ENCODE measurements around the gene TBC1D9.

The TBC1D9 gene

GRCh38 chr4:140653718-140654494 is 102.3 kb downstream of the TBC1D9 start:
- H3K9me3 Mint-ChIP-seq, result no peaks in the 10 kb centered on the region
- H3K27ac Mint-ChIP-seq, result no peak overlapping the region
- no peaks in the 10 kb centered on the region for H3K4me1 Mint-ChIP-seq
- no peaks in the 10 kb centered on the region for H3K27me3 Mint-ChIP-seq
- H3K4me3 Mint-ChIP-seq, result no peak overlapping the region
- ATAC-seq (replicated peaks) (no peak), DNase-seq (no peak)
- peaks cover 34 to 50% of the 10 kb centered on the region in 2 donors for H3K36me3 Mint-ChIP-seq

DNA sequence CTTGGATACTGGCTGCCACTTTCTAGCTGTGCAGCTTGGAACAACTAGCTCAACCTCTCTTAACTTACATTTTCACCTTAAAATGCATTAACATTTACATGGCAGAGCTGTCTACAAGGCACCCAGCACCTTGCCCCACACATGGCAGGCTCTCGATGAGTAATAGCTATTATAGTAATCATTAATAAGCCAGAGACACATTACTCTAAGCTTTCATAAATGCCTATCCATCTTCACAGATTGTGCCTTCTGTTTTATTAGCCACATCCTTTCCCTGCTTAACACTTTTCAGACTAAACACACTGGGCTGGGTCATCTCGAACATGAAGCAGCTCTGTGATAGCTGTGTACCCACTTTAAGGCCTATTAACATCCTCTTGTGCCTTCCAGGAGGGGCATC is 103.6 kb downstream of the TBC1D9 start:
- Mint-ChIP-seq H3K9me3 (no peaks in the 10 kb centered on the region), H3K27me3 (no peaks in the 10 kb centered on the region), H3K4me1 (no peaks in the 10 kb centered on the region), H3K27ac (peak overlapping the region; percentile 21), H3K4me3 (no peak overlapping the region), H3K36me3 (peaks cover 34 to 57% of the 10 kb centered on the region in 2 donors)
- DNase-seq (no peak), ATAC-seq (replicated peaks) (no peak)

- Mint-ChIP-seq H3K9me3 (no peaks in the 10 kb centered on the region), H3K27me3 (no peaks in the 10 kb centered on the region), H3K4me1 (no peaks in the 10 kb centered on the region), H3K36me3 (peaks cover 38 to 51% of the 10 kb centered on the region in 2 donors), H3K4me3 (no peak overlapping the region), H3K27ac (no peak overlapping the region)
- DNase-seq, result no peak
- ATAC-seq (replicated peaks), result no peak
These were observed 107.4 kb downstream of the TBC1D9 start for GRCh38 chr4:140648716-140649308.

DNA sequence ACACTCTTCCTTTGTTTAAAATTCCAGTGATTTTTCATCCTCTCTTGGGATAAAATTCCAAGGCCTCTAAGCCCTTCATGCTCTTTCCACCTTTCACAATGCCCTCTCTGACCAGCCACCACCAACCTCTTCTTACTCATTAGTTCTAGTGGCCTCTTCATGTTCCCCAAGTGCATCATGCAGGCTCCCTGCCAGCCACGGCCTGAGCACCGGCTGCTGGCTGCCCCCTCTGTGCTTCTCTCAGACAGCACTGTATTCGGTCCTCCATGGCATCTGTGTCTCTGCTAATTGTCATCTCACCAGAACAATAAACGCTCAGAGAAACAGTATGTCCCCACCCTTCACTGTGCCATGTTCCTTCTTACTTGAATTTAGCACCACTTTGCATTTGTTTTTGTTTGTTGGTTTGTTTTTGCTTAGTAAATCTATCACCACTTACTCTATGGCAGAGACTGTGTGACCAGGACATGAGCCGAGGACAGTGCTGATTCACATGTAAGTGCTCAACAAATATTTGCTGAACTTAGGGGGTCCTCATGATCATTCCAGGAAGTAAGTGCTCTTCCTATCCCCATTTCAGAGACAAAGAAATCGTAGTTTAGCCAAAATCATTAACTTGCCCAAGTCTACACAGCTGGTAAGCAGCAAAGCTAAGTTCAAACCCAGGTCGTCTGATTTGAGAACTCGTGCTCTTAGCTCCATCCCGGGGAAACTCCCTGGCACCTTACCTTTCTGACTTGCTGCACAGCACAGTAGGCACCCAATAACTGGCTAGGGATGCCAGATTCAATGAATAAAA is 110.4 kb downstream of the TBC1D9 start:
- Mint-ChIP-seq H3K36me3 (peaks cover 27 to 47% of the 10 kb centered on the region in 2 donors), H3K9me3 (no peaks in the 10 kb centered on the region), H3K4me1 (peaks cover 0 to 2% of the 10 kb centered on the region in 2 donors), H3K4me3 (no peak overlapping the region), H3K27ac (no peak overlapping the region), H3K27me3 (no peaks in the 10 kb centered on the region)
- no peak for ATAC-seq (replicated peaks)
- no peak for DNase-seq

- DNase-seq, result no peak
- Mint-ChIP-seq H3K36me3 (peaks cover 27 to 47% of the 10 kb centered on the region in 2 donors), H3K27me3 (no peaks in the 10 kb centered on the region), H3K4me1 (peaks cover 0 to 2% of the 10 kb centered on the region in 2 donors), H3K9me3 (no peaks in the 10 kb centered on the region), H3K4me3 (no peak overlapping the region), H3K27ac (no peak overlapping the region)
- ATAC-seq (replicated peaks), result no peak
These were observed 111.0 kb downstream of the TBC1D9 start for GRCh38 chr4:140645196-140645595.

- Mint-ChIP-seq H3K9me3 (no peaks in the 10 kb centered on the region), H3K27me3 (no peaks in the 10 kb centered on the region), H3K36me3 (peaks cover 29 to 47% of the 10 kb centered on the region in 2 donors), H3K4me1 (peaks cover 0 to 2% of the 10 kb centered on the region in 2 donors), H3K27ac (no peak overlapping the region), H3K4me3 (no peak overlapping the region)
- no peak for ATAC-seq (replicated peaks)
- DNase-seq, result no peak
These were observed 111.6 kb downstream of the TBC1D9 start for GRCh38 chr4:140644470-140645185.

DNA sequence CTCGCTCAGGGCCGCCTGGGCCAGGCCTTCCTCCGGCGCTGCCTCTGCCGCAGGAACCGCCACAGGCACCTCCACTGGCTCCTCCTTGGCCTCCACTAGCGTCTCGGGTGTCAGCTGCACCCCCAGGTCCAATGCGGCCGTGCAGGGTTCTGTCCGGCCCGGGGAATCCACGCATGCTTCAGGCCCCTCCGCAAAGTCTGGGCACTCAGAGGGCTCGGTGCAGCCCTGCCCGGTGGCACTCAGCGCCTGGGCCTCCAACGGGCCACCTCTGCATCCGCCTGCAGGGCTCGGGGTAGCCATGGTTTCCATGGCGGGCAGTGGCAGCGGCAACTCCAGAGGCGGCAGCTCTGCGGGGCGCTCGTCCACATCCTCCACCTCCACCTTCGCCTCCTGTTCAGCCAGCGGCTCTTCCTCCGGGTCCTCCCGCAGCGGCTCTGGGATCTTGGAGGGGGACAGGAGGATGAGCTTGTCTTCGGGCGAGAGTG is 112.6 kb downstream of the TBC1D9 start:
- no peak overlapping the region for H3K4me3 Mint-ChIP-seq
- H3K27me3 Mint-ChIP-seq, result no peaks in the 10 kb centered on the region
- no peak for ATAC-seq (replicated peaks)
- DNase-seq, result no peak
- H3K9me3 Mint-ChIP-seq, result no peaks in the 10 kb centered on the region
- no peak overlapping the region for H3K27ac Mint-ChIP-seq
- H3K36me3 Mint-ChIP-seq, result peaks cover 23 to 43% of the 10 kb centered on the region in 2 donors
- H3K4me1 Mint-ChIP-seq, result peaks cover 0 to 2% of the 10 kb centered on the region in 2 donors

DNA sequence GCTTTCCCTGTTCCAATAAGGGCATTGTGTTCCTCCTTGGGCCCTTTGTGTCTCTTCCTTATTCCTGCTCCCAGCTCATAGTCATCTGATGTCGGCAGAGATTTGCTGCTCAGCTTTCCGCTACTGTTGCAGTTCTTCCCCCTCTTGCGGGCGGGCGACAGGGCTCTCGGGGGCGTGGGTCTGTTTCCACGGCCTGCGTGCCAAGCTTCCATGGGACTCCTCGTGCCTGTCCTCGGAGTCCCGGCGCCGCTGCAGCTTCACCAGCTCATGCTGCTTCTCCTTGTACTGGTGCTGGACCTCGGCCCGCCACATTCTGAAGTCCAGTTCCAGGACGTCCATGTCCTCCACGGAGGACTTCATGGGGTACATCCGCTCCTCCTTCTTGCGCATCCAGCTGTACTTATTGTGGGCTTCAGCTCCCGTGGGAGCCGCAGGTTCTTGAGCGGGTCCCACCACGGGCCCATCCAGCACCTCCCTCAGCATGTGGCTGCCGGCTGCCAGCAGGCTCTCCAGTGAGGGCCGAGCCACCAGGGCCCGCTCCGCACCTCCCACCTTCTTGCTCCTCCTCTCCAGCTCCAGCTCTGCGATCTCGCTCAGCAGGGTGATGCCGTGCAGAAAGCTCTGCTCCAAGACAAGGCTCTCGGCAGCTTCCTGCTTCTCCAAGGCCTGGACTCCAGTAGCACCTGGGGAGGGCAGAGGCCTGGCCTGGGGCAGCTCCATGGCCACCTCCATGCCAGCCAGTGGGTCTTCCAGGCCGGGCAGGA is 113.3 kb downstream of the TBC1D9 start:
- H3K4me3 Mint-ChIP-seq, result no peak overlapping the region
- peaks cover 0 to 2% of the 10 kb centered on the region in 2 donors for H3K4me1 Mint-ChIP-seq
- no peak overlapping the region for H3K27ac Mint-ChIP-seq
- H3K36me3 Mint-ChIP-seq, result peaks cover 23 to 38% of the 10 kb centered on the region in 2 donors
- ATAC-seq (replicated peaks), result no peak
- no peaks in the 10 kb centered on the region for H3K9me3 Mint-ChIP-seq
- no peak for DNase-seq
- no peaks in the 10 kb centered on the region for H3K27me3 Mint-ChIP-seq

DNA sequence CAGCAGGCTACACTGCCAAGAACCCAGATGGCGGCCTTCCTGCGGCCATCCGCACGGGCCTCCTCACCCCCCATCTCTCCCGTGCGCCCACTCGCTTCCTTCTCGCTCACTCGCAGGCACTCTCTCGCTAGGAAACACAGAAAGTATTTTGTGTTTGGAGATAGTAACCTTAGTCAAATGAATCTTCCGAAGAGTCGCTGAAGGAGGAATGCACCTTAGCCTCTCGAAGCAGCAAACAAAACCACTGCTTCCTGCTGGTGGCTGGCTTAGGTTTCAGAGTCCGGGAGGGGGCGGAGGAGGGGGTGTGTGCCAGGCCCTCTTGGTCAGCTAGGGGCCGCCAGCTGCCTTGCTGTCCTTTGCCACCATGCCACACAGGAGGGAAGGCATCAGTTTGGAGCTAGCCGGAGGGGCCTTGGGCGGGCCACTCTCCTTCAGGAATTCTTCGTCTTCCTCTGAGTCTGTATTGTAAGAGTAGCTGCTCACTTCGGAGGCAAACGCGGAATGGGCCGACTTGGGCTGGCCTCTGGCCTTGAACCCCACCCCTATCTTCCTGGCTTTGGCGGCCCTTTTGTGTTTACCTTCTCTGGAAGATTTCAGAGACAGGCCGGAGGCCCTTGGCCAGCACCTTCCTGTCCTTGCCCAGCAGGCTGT is 114.3 kb downstream of the TBC1D9 start:
- no peak for ATAC-seq (replicated peaks)
- Mint-ChIP-seq H3K27ac (no peak overlapping the region), H3K27me3 (no peaks in the 10 kb centered on the region), H3K4me3 (no peak overlapping the region), H3K36me3 (peaks cover 23 to 44% of the 10 kb centered on the region in 2 donors), H3K9me3 (no peaks in the 10 kb centered on the region), H3K4me1 (peaks cover 0 to 2% of the 10 kb centered on the region in 2 donors)
- no peak for DNase-seq

- DNase-seq (no peak), ATAC-seq (replicated peaks) (no peak)
- no peak overlapping the region for H3K4me3 Mint-ChIP-seq
- H3K9me3 Mint-ChIP-seq, result no peaks in the 10 kb centered on the region
- H3K36me3 Mint-ChIP-seq, result peaks cover 20 to 39% of the 10 kb centered on the region in 2 donors
- no peak overlapping the region for H3K27ac Mint-ChIP-seq
- peaks cover 0 to 2% of the 10 kb centered on the region in 2 donors for H3K4me1 Mint-ChIP-seq
- H3K27me3 Mint-ChIP-seq, result no peaks in the 10 kb centered on the region
These were observed 115.1 kb downstream of the TBC1D9 start for GRCh38 chr4:140641105-140641555.

GRCh38 chr4:140640150-140640748 is 115.9 kb downstream of the TBC1D9 start:
- H3K4me1 Mint-ChIP-seq, result peaks cover 0 to 2% of the 10 kb centered on the region in 2 donors
- no peak overlapping the region for H3K4me3 Mint-ChIP-seq
- no peaks in the 10 kb centered on the region for H3K27me3 Mint-ChIP-seq
- H3K36me3 Mint-ChIP-seq, result peaks cover 17 to 34% of the 10 kb centered on the region in 2 donors
- H3K27ac Mint-ChIP-seq, result no peak overlapping the region
- no peaks in the 10 kb centered on the region for H3K9me3 Mint-ChIP-seq
- DNase-seq, result no peak
- ATAC-seq (replicated peaks), result no peak

- Mint-ChIP-seq H3K27ac (no peak overlapping the region), H3K36me3 (peaks cover 15 to 40% of the 10 kb centered on the region in 2 donors), H3K4me1 (peaks cover 0 to 2% of the 10 kb centered on the region in 2 donors), H3K4me3 (no peak overlapping the region), H3K27me3 (no peaks in the 10 kb centered on the region), H3K9me3 (no peaks in the 10 kb centered on the region)
- DNase-seq (no peak), ATAC-seq (replicated peaks) (no peak)
These were observed 117.1 kb downstream of the TBC1D9 start for GRCh38 chr4:140639066-140639465.

Measured in stimulated activated naive B cell treated with anti-CD40 and anti-IgM and Interleukin-4, amounts not matched to agents 10 μg/mL and 1 μg/mL and 100 μg/mL, for 72 hours (primary cell).